ENCODE measurements around the gene LAX1.
"Not testable (repeated sequence)": the region's sequence is repeated elsewhere in the genome, so short reads cannot be mapped to it uniquely, and the experiment has no call there.

Gene LAX1

GRCh38 chr1:203756036-203756435 lies 8.9 kb upstream of the LAX1 start:
- TF ChIP-seq CTCF (conservative IDR thresholded peaks at IDR 0.05) = no peak
- H3K27ac ChIP-seq = no peak overlapping the region

- not testable (repeated sequence) for H3K27ac ChIP-seq
Measured at GRCh38 chr1:203758749-203759148, 6.2 kb upstream of the LAX1 start.

- H3K27ac ChIP-seq = no peak overlapping the region
- no peak for TF ChIP-seq CTCF (conservative IDR thresholded peaks at IDR 0.05)
Measured at GRCh38 chr1:203760506-203760905, 4.5 kb upstream of the LAX1 start.

GRCh38 chr1:203761958-203762357 lies 3.0 kb upstream of the LAX1 start:
- not testable (repeated sequence) for H3K27ac ChIP-seq

- no peak overlapping the region for H3K27ac ChIP-seq
- no peak for TF ChIP-seq CTCF (conservative IDR thresholded peaks at IDR 0.05)
Measured at GRCh38 chr1:203763505-203763904, 1.5 kb upstream of the LAX1 start.

- no peak for TF ChIP-seq CTCF (conservative IDR thresholded peaks at IDR 0.05)
Measured at GRCh38 chr1:203764105-203765028, 616 bp upstream of the LAX1 start.

GRCh38 chr1:203768256-203768655 lies 3.3 kb downstream of the LAX1 start:
- no peak for TF ChIP-seq CTCF (conservative IDR thresholded peaks at IDR 0.05)
- H3K27ac ChIP-seq = no peak overlapping the region

More at GRCh38 chr1:203764105-203765028, 616 bp upstream of the LAX1 start:
- H3K27ac ChIP-seq = no peak overlapping the region

- no peak for TF ChIP-seq CTCF (conservative IDR thresholded peaks at IDR 0.05)
- H3K27ac ChIP-seq = no peak overlapping the region
Measured at GRCh38 chr1:203769505-203770343, 4.7 kb downstream of the LAX1 start.

Measured in VCaP (cell line).